Coronary artery (tissue), 2 donors: ENCODE results near the gene THSD7B.
"Not testable (repeated sequence)": the region's sequence is repeated elsewhere in the genome, so short reads cannot be mapped to it uniquely, and the experiment has no call there.

Source experiments
- DNase-seq: peaks from one replicate; pipeline ENCODE4 v3.0.0-alpha.2; 2017; ENCODE audit warnings: low spot score
- H3K27ac ChIP-seq, 2 donors: fragments of 200-600 bp; sonication (generic); one replicate each; pipeline ENCODE4 v1.5.1; 2016 to 2019
- H3K4me3 ChIP-seq: fragments of 200-600 bp; sonication (generic); 2 replicates; pipeline ENCODE4 v1.5.1; 2016; ENCODE audit warnings: mild to moderate bottlenecking, moderate library complexity
- CTCF ChIP-seq: fragments of 200-600 bp; sonication (generic); IDR thresholded peaks from one replicate; pipeline ENCODE4 v1.5.1; 2019; ENCODE audit warnings: antibody characterized with exemption

The THSD7B gene

GRCh38 chr2:137539336-137539735, 774.0 kb downstream of the THSD7B start:
- Histone ChIP-seq H3K27ac (no peak overlapping the region), H3K4me3 (no peak overlapping the region)
- no peak for TF ChIP-seq CTCF
- no peak for DNase-seq

GRCh38 chr2:137547842-137548241, 782.5 kb downstream of the THSD7B start:
- no peak for TF ChIP-seq CTCF
- no peak for DNase-seq
- no peak overlapping the region for H3K4me3 ChIP-seq
- H3K27ac ChIP-seq, result no peak overlapping the region

GRCh38 chr2:137566387-137566786, 801.0 kb downstream of the THSD7B start:
- no peak for TF ChIP-seq CTCF
- no peak for DNase-seq
- Histone ChIP-seq H3K27ac (no peak overlapping the region), H3K4me3 (no peak overlapping the region)

- TF ChIP-seq CTCF, result no peak
- no peak for DNase-seq
- H3K4me3 ChIP-seq, result no peak overlapping the region
- no peak overlapping the region for H3K27ac ChIP-seq
These were observed 805.1 kb downstream of the THSD7B start for GRCh38 chr2:137570484-137570883.

GRCh38 chr2:137587834-137588233, 822.5 kb downstream of the THSD7B start:
- not testable (repeated sequence) for DNase-seq, H3K4me3 ChIP-seq, H3K27ac ChIP-seq

GRCh38 chr2:137588578-137588977, 823.2 kb downstream of the THSD7B start:
- H3K4me3 ChIP-seq, DNase-seq, H3K27ac ChIP-seq: not testable (repeated sequence)

GRCh38 chr2:137590102-137590501, 824.8 kb downstream of the THSD7B start:
- TF ChIP-seq CTCF, result no peak
- Histone ChIP-seq H3K27ac (no peak overlapping the region), H3K4me3 (no peak overlapping the region)
- DNase-seq, result no peak

- H3K4me3 ChIP-seq, result no peak overlapping the region
- no peak for TF ChIP-seq CTCF
- DNase-seq, result no peak
- no peak overlapping the region for H3K27ac ChIP-seq
These were observed 842.5 kb downstream of the THSD7B start for GRCh38 chr2:137607722-137608318.
